Activated effector memory CD4-positive, alpha-beta T cell treated with anti-CD3 and anti-CD28 coated beads, Interleukin-2, amount 50 U/mL, for 16 hours (primary cell): ENCODE results near the gene E2F2.
A peak's percentile ranks its signal among the peaks of the same experiment; 100 is the strongest.

Experiments used
- DNase-seq: peaks from one replicate; pipeline ENCODE4 v3.0.0-alpha.2; 2020

E2F2 gene

DNA sequence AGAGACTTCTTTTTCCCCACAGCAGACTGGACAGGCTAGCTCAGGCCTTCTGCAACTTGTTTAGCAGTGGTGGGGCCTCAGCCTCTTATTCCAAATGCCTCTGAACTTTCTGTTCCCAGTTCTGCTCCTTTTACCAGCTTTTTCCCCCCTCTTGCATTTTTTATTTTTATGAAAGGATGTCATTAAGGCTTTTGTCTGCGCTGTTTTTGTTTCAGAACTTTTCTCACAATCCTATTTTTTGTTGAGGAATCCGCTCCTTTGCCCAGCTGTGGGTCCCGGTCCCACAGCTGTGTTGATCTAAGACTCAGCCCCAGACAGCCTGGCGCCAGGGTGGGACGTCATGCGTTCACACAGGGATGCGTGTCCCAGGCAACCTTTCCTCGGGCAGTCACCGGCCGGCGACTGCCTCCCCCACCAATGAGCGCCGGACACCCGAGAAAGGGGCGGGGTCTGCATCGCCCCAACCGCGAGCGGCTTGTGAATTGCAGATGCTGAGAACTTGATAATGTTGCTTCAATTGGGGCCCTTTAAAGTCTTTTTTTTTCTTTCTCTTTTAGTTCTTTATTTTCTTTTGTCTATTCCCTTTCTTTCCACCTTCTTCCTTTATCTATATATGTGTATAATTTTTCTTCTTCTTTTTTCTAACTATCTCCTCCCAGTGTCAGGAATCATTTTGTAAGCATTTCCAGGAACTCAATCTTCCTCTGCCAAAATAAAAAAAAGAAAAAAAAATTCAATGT, 31.3 kb upstream of the E2F2 start:
- DNase-seq: no peak

GRCh38 chr1:23561813-23562100, 30.7 kb upstream of the E2F2 start:
- DNase-seq: no peak

DNA sequence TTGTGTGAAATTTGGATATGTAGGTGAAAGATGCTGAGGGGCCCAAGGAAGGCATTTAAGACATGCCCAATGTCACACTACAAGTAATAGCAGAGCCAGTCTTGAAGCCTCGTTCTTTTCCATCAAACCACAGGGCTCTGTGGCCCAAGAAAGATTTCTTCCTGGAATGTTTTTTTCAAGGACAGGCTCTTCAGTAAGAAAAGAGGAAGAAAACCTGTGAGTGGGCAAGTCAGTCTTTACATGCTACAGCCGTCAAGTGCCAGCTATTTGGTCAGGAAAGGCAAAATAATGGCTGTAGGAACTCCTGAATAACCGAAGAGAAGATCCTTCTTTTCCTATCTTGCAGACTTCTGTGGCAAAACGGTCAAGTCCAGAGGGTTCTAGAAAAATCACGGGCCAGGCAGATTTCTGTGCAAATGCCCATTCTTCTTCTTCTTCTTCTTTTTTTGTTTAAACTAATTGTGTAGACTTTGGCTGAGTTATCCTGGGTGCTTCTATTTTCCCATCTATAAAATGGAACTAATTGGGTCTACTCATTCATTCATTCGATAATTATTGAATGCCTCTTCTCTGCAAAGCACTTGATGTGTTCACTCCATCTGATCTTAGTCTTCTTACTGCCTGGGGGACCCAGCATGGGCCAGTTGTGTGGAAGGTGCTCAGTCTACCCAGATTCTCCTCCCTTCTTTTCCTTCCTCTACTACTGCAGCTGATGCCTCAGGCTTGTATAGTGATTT, 30.2 kb upstream of the E2F2 start:
- no peak for DNase-seq

- no peak for DNase-seq
Measured at GRCh38 chr1:23559985-23560741, 29.1 kb upstream of the E2F2 start.

GRCh38 chr1:23559136-23559984, 28.3 kb upstream of the E2F2 start, which contains the start of gene ID3:
Gene ID3 (minus strand): TSS chr1:23559501. CDS start chr1:23559426, 75 bp downstream.
- peak; percentile 97 for DNase-seq

- DNase-seq: no peak
Measured at GRCh38 chr1:23558872-23559135, 27.8 kb upstream of the E2F2 start.

GRCh38 chr1:23558140-23558871, 27.3 kb upstream of the E2F2 start:
- DNase-seq: peak; percentile 79

GRCh38 chr1:23557471-23558124, 26.6 kb upstream of the E2F2 start:
- no peak for DNase-seq

GRCh38 chr1:23556635-23557470, 25.8 kb upstream of the E2F2 start:
- no peak for DNase-seq

- no peak for DNase-seq
Measured at GRCh38 chr1:23555986-23556634, 25.1 kb upstream of the E2F2 start.

- no peak for DNase-seq
Measured at GRCh38 chr1:23555270-23555985, 24.4 kb upstream of the E2F2 start.

DNA sequence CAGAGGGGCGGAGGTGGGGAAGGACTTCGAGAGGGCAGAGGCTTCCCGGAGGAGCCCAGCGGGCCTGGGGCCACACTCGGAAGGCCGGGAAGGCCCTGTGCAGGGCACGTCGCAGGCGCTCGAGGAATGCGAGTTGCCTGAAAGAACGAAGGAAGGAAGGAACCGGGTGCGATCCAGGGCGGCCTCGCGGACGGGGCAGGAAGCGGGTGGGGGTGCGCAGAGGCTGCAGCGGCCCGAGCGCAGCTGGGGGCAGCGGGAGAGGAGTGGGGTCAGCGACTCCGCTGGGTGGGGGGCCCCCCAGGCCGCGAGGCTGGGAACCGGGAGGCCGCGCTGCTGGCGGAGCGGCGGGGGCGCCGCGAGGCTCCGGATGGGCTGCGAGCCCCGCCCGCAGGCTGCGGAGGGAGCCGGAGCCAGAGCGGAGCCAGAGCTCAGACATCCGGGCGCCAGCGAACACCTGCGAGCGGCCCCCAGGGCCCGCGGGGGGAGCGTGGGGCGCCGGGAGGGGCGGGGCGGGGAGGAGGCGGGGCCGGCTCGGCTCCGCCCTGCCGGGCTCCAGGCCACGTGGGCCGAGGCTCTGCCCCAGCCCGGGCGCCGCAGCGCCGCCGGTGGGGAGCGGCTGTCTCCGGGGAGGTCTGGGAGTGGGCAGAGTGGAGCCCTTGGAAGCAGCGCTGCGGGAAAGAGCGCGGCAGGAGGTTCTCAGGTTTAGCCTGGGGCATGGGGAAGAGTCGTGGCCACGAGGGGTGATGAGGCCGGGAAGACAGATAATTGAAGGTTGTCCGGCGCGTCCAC, 23.6 kb upstream of the E2F2 start:
- peak; percentile 94 for DNase-seq

GRCh38 chr1:23554127-23554480, 23.1 kb upstream of the E2F2 start:
- no peak for DNase-seq

DNA sequence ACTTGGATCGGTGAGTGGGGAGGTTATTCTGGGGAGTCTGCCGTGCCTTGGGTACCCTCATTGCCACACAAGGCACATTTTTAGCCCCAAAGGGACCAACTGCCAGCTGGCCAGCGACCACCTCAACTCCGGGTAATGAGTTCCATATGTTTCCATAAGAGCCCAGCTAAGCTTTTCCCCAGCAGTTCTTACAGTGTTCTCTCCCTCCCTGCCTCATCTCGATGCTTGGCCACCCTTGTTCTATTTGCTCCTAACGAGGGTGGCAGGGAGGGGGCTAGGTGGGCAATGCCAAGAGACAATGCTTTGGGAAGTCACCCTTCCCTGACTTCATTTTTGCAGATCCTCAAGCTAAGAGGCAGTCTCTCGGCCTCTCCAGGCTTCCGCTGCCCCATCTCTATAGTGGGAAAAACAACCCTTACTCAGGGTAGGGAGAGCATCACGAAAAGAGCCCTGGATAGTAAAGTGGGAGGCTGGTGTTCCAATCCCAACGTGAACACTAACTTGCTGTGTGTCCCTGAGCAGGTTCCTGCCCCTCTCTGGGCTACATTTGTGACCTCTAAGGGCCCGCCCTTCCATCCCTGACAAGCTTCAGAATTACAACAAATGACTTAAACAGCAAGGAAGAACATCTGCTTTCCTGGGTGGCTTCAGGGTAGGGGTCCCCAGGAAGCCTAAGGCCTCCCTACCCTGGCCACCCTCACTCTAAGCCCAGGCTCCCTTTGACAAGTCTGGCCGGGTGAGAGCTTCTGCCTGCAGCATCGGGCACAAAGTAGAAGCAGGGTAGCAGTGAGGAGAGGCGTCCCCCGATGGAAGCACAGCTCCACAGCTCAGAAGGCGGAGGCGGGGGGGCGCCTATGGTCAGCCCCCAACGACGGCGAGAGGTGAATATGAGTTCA, 22.4 kb upstream of the E2F2 start:
- no peak for DNase-seq

DNA sequence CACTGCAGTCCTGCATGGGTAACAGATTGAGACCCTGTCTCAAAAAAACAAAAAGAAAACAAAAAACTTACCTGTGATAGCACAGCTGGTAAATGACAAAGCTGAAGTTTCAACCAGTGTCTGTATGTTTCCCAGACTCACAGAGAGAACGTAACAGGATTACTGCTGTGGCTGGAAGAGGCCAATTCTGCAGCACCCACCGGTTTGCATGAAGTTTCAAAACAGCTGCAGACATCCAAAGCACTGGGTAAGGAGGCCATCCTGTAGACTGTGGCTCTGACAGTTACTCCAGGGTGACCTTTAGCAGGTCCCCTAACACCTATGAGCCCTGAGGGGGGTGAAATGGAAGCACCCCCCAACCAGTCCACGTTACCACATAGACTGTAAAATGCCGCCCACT, 20.8 kb upstream of the E2F2 start:
- no peak for DNase-seq

DNA sequence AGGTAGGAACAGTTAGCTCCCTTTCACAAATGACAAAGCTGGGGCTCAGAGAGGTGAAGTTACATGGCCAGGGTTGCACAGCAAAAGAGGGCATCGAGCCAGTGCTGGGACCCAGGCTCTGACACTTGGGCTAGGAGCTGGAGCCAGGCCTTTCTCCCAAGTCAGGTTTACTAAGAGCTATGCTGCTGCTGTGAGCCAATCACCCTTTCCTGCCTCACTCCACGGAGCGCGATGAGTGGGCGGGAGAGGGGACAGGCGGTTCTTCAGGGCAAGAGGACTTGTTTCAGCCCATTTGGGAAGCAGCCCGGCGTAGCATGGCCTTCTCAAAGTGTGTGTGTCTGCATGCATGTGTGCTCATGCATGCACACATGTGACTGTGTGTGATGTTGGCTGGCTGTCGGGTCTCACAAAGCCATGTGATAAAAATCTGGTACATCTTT, 17.7 kb upstream of the E2F2 start:
- no peak for DNase-seq

DNA sequence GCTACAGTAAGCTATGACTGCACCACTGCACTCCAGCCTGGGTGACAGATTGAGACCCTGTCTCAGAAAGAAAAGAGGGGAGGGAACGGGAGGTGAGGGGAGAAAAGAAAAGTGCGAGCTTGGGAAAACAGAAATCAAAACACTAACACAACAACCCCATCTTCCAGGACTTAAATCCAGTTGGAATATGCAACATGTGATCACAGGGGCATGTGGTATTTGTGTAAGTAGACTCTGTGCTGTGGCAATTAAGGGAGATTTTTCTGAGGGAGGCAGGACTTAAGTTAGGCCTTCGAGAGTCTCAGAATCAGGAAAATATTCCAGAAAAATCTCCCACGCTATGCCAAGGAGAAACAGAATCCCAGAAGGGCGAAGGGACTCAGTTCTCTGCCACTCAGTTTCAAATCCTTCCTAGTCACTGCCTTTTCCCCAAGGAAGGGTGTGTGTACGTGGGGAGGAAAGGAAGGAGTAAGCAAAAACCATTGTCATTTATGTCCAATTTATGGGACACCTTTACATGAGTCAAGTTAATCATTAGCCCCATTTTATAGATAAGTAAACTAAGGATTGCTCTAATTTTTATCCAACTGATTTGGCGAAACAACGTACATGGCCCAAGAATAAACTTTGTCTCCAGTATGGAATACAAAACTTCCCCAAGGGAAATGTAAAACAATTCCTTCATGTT, 16.0 kb upstream of the E2F2 start:
- no peak for DNase-seq
